ENCODE results near the gene NELL1. TPM values are rescaled to one million over a fixed set of nuclear protein-coding genes. Genes with fewer than 3 reads are reported as not detected.

The NELL1 gene
- polyA plus RNA-seq, 1 experiment: not detected

DNA sequence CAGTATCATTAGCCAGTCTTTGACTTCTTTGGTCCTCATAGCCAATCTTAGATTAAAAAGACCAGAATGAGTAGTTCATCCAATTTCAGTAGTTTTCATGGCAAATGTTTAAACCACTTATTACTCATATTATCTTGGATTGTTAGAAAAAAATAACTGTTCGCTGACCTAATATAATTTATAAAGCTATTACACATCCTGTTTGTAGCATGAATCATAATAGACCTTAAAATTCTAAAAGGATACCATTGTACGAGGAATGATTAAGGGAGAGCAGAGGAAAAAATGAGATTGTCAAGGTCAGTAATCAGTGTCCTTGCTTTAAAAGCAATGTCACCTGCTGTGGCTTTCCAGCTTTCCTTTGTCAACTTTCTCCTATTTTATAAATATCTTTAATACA, 371.2 kb downstream of the NELL1 start:
- ChIA-PET CTCF (no interaction called here), POLR2A (no interaction called here)
- Histone ChIP-seq H3K4me3 (ENCODE audit: low read depth, low read length) (no peak overlapping the region), H3K9me3 (ENCODE audit: control insufficient read depth, insufficient read depth, low read length) (peaks cover 6% of the 10 kb centered on the region; the same call in 1 of the 2 replicates), H3K27ac (ENCODE audit: low read depth, low read length) (no peak overlapping the region), H3K27me3 (ENCODE audit: control insufficient read depth, insufficient read depth, low read length) (no peaks in the 10 kb centered on the region)
- DNase-seq (ENCODE audit: low read depth, low spot score): no peak
- TF ChIP-seq, protein P1, sequence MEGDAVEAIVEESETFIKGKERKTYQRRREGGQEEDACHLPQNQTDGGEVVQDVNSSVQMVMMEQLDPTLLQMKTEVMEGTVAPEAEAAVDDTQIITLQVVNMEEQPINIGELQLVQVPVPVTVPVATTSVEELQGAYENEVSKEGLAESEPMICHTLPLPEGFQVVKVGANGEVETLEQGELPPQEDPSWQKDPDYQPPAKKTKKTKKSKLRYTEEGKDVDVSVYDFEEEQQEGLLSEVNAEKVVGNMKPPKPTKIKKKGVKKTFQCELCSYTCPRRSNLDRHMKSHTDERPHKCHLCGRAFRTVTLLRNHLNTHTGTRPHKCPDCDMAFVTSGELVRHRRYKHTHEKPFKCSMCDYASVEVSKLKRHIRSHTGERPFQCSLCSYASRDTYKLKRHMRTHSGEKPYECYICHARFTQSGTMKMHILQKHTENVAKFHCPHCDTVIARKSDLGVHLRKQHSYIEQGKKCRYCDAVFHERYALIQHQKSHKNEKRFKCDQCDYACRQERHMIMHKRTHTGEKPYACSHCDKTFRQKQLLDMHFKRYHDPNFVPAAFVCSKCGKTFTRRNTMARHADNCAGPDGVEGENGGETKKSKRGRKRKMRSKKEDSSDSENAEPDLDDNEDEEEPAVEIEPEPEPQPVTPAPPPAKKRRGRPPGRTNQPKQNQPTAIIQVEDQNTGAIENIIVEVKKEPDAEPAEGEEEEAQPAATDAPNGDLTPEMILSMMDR (IDR thresholded peaks at IDR 0.05; ENCODE audit: low read depth, low read length): no peak

DNA sequence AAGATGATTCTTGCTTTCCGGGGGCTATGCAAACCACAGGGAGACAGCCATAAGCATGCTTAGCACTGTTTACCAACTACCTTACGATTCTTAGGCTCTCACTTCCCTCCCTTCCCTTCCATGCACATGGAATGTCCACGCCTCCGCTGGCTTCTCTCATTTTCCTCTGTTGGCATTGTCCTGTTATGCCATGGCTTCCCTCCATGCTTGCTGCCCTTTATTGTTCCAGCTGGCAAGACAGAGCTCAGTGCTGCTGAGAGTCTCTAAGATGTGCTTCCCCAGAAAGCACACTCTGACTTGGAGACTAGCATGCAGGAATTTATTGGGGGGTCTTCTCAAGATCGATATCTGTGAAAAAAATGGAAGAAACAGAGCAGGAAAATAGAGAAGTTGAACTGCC, 379.2 kb downstream of the NELL1 start:
- Histone ChIP-seq H3K4me3 (ENCODE audit: low read depth, low read length) (no peak overlapping the region), H3K27me3 (ENCODE audit: control insufficient read depth, insufficient read depth, low read length) (no peaks in the 10 kb centered on the region), H3K27ac (ENCODE audit: low read depth, low read length) (no peak overlapping the region), H3K9me3 (ENCODE audit: control insufficient read depth, insufficient read depth, low read length) (peaks cover 6% of the 10 kb centered on the region; the same call in 1 of the 2 replicates)
- TF ChIP-seq, protein P1 (IDR thresholded peaks at IDR 0.05; ENCODE audit: low read depth, low read length): no peak
- no peak for DNase-seq (ENCODE audit: low read depth, low spot score)
- POLR2A ChIA-PET: no interaction called here
- CTCF ChIA-PET: no interaction called here

GRCh38 chr11:21053466-21053865, 384.1 kb downstream of the NELL1 start:
- H3K27ac ChIP-seq (ENCODE audit: low read depth, low read length): no peak overlapping the region
- POLR2A ChIA-PET: no interaction called here
- CTCF ChIA-PET: no interaction called here
- TF ChIP-seq, protein P1 (IDR thresholded peaks at IDR 0.05; ENCODE audit: low read depth, low read length): no peak
- H3K27me3 ChIP-seq (ENCODE audit: control insufficient read depth, insufficient read depth, low read length): no peaks in the 10 kb centered on the region
- H3K9me3 ChIP-seq (ENCODE audit: control insufficient read depth, insufficient read depth, low read length): peaks cover 6% of the 10 kb centered on the region; the same call in 1 of the 2 replicates
- no peak overlapping the region for H3K4me3 ChIP-seq (ENCODE audit: low read depth, low read length)
- DNase-seq (ENCODE audit: low read depth, low spot score): no peak

GRCh38 chr11:21056644-21057043, 387.3 kb downstream of the NELL1 start:
- no peak overlapping the region for H3K27ac ChIP-seq (ENCODE audit: low read depth, low read length)
- CTCF ChIA-PET: no interaction called here
- H3K27me3 ChIP-seq (ENCODE audit: control insufficient read depth, insufficient read depth, low read length): no peaks in the 10 kb centered on the region
- no peak for DNase-seq (ENCODE audit: low read depth, low spot score)
- POLR2A ChIA-PET: no interaction called here
- H3K4me3 ChIP-seq (ENCODE audit: low read depth, low read length): no peak overlapping the region
- H3K9me3 ChIP-seq (ENCODE audit: control insufficient read depth, insufficient read depth, low read length): peaks cover 4% of the 10 kb centered on the region; the same call in 1 of the 2 replicates
- TF ChIP-seq, protein P1 (IDR thresholded peaks at IDR 0.05; ENCODE audit: low read depth, low read length): no peak

DNA sequence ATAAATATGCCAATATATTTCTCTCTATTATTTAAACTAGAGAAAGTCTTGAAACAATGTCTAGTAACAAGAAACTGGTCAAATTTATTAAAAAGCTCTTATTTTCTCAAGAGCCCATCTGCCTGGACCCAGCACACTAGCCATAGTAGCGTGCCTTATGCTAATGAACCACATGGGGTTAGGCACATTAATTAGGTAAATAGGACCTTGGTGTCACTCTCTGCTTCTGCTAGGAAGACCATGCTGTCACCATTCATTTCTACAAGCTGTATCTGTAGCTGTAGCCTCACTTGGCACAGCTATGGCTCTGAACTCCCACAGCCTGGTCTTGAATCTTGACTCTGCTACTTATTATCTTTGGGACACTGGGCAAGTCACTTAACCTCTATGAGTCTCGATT, 390.5 kb downstream of the NELL1 start:
- CTCF ChIA-PET: interaction anchor here (0.6 kb wide), 1 partner anchor 113 kb away, joined by 3 read pairs; no protein-coding TSS in a partner anchor

More for the DNA sequence above, 390.5 kb downstream of the NELL1 start:
- POLR2A ChIA-PET: no interaction called here
- Histone ChIP-seq H3K27ac (ENCODE audit: low read depth, low read length) (no peak overlapping the region), H3K27me3 (ENCODE audit: control insufficient read depth, insufficient read depth, low read length) (no peaks in the 10 kb centered on the region), H3K9me3 (ENCODE audit: control insufficient read depth, insufficient read depth, low read length) (peaks cover 7% of the 10 kb centered on the region; the same call in 1 of the 2 replicates), H3K4me3 (ENCODE audit: low read depth, low read length) (no peak overlapping the region)
- DNase-seq (ENCODE audit: low read depth, low spot score): no peak
- TF ChIP-seq, protein P1 (IDR thresholded peaks at IDR 0.05; ENCODE audit: low read depth, low read length): no peak
